IPS DF 6.9 (cell line): ENCODE data around the gene NAV3.

Experiments
- DNase-seq: peaks from one replicate; pipeline ENCODE4 v3.0.0-alpha.2; 2013; ENCODE audit warnings: low read depth, low spot score
- H3K27ac ChIP-seq: one replicate; pipeline ENCODE4 v1.5.1; 2013; ENCODE audit warnings: low read length, control low read depth
- H3K27me3 ChIP-seq: 2 replicates; pipeline ENCODE4 v1.6.1; 2013; ENCODE audit warnings: mild to moderate bottlenecking, low read length; ENCODE audit not compliant: control insufficient read depth, insufficient read depth
- H3K36me3 ChIP-seq: 2 replicates; pipeline ENCODE4 v1.6.1; 2013; ENCODE audit warnings: low read length; ENCODE audit not compliant: control insufficient read depth, insufficient read depth
- H3K4me1 ChIP-seq: 2 replicates; pipeline ENCODE4 v1.6.1; 2013; ENCODE audit warnings: low read length; ENCODE audit not compliant: control insufficient read depth, insufficient read depth
- H3K4me3 ChIP-seq: 2 replicates; pipeline ENCODE4 v1.5.1; 2013; ENCODE audit warnings: mild to moderate bottlenecking, low read length
- H3K9me3 ChIP-seq: 2 replicates; pipeline ENCODE4 v1.6.1; 2013; ENCODE audit warnings: low read length, inconsistent platforms; ENCODE audit not compliant: control insufficient read depth, insufficient read depth
- WGBS: extraction: QIAGEN DNeasy Blood & Tissue Kit; methylation state at CpG from one replicate; pipeline ENCODE4 v1.1.7; 2013; ENCODE audit warnings: mixed read lengths, missing lambda C conversion rate; ENCODE audit not compliant: insufficient read length, insufficient coverage; 5-methylcytosine and 5-hydroxymethylcytosine counted together

NAV3 gene

GRCh38 chr12:77808534-77808933, 22.2 kb upstream of the NAV3 start:
- no CpG with 5 or more reads among the region's 9 CpGs for WGBS
- no peaks in the 10 kb centered on the region for H3K27me3 ChIP-seq
- H3K9me3 ChIP-seq, result no peaks in the 10 kb centered on the region
- DNase-seq, result no peak
- no peaks in the 10 kb centered on the region for H3K4me1 ChIP-seq
- H3K4me3 ChIP-seq, result no peak overlapping the region
- H3K36me3 ChIP-seq, result no peaks in the 10 kb centered on the region
- H3K27ac ChIP-seq, result no peak overlapping the region

- no peak for DNase-seq
- H3K9me3 ChIP-seq, result no peaks in the 10 kb centered on the region
- no peak overlapping the region for H3K27ac ChIP-seq
- no peak overlapping the region for H3K4me3 ChIP-seq
- H3K36me3 ChIP-seq, result no peaks in the 10 kb centered on the region
- H3K4me1 ChIP-seq, result no peaks in the 10 kb centered on the region
- no peaks in the 10 kb centered on the region for H3K27me3 ChIP-seq
- no CpG with 5 or more reads among the region's 2 CpGs for WGBS
Measured at GRCh38 chr12:77813558-77813957, 17.1 kb upstream of the NAV3 start.

DNA sequence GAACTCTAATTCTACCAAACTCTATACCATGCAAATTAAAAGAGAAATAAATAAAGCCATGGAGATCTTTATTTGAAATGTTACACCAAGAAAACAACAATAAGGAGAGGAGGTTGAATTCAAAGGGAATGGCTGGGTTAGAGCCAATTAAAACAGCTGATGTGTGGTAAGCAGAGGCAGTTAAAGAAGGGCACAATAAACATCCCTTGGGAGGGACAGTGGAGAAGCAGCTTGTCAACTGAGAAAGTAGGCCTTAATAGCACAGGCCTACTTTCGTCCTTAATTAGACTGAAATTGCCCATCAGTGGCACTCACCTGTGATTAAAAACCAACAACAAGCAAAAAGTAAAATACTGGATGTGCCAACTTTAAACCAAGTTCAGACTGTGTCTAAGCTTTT, 16.3 kb upstream of the NAV3 start:
- Histone ChIP-seq H3K4me1 (no peaks in the 10 kb centered on the region), H3K36me3 (no peaks in the 10 kb centered on the region), H3K9me3 (no peaks in the 10 kb centered on the region), H3K27ac (no peak overlapping the region), H3K27me3 (no peaks in the 10 kb centered on the region), H3K4me3 (no peak overlapping the region)
- no CpG with 5 or more reads among the region's 1 CpG for WGBS
- DNase-seq, result no peak

DNA sequence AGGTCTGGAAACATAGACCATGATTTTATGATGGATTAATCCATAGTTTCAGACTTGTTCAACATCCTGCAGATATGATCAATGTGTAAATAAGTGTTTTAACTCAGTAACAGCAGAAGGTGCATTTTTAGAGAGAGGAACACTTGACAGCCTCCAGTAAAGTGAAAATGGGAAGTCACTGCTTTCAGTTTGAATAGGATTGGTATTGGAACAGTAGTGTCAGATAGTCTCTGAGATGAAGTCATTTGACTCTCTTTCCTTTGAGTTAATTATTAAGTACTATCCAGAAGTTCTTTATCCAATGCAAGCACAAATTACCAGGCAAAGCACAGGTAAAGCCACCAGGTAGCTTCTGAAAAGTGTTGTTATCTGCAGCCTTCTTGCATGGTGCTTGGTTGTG, 14.5 kb upstream of the NAV3 start:
- Histone ChIP-seq H3K9me3 (no peaks in the 10 kb centered on the region), H3K27ac (no peak overlapping the region), H3K36me3 (no peaks in the 10 kb centered on the region), H3K4me3 (no peak overlapping the region), H3K27me3 (no peaks in the 10 kb centered on the region), H3K4me1 (no peaks in the 10 kb centered on the region)
- no peak for DNase-seq

DNA sequence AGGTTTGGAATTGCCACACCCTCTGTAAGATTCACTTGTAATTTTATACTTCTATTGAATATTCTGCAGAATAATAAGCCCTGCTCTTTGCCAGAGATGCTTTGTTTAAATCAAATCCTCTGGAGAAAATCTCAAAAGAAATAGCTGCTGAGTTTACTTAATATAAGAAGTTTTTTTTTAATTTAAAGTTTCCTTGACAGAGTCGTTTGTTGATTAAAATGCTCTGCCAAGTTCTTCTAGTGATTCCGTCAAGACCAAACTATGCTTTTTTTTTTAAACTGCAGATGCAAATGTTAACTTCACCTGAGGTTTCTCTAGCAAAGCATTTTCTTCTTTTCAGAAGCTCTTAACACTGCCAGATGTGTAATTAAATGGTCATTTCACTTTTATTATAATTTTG, 13.4 kb upstream of the NAV3 start:
- no peaks in the 10 kb centered on the region for H3K9me3 ChIP-seq
- H3K27ac ChIP-seq, result no peak overlapping the region
- DNase-seq, result no peak
- no peaks in the 10 kb centered on the region for H3K27me3 ChIP-seq
- no CpG with 5 or more reads among the region's 2 CpGs for WGBS
- no peaks in the 10 kb centered on the region for H3K4me1 ChIP-seq
- H3K4me3 ChIP-seq, result no peak overlapping the region
- H3K36me3 ChIP-seq, result no peaks in the 10 kb centered on the region

- Histone ChIP-seq H3K27me3 (no peaks in the 10 kb centered on the region), H3K9me3 (no peaks in the 10 kb centered on the region), H3K27ac (no peak overlapping the region), H3K4me1 (no peaks in the 10 kb centered on the region), H3K4me3 (no peak overlapping the region), H3K36me3 (no peaks in the 10 kb centered on the region)
- DNase-seq, result no peak
- no CpG with 5 or more reads among the region's 4 CpGs for WGBS
Measured at GRCh38 chr12:77818351-77818750, 12.3 kb upstream of the NAV3 start.

GRCh38 chr12:77821699-77822203, 8.9 kb upstream of the NAV3 start:
- H3K4me3 ChIP-seq, result no peak overlapping the region
- H3K36me3 ChIP-seq, result no peaks in the 10 kb centered on the region
- WGBS, result no CpG with 5 or more reads among the region's 2 CpGs
- H3K4me1 ChIP-seq, result no peaks in the 10 kb centered on the region
- H3K27ac ChIP-seq, result no peak overlapping the region
- DNase-seq, result no peak
- no peaks in the 10 kb centered on the region for H3K9me3 ChIP-seq
- no peaks in the 10 kb centered on the region for H3K27me3 ChIP-seq

DNA sequence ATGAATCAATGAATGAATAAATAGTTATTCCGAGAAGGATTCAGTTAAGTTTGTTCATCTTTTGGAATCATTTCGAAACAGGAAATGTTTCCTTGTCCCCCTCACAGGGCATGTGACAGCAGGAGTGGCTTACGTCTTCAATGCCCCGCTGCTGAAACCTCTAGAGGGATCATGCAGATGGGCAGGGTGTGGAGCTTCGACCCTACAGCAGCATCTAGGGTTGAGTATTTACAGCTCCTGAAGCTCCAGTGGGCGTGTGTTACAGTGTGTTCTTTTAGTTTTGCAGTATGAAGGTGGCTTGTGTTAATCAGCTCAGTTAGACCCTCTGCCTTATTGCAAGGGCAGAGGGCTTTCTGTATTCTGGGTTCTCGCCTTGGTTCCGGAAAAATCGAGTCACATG, 2.6 kb downstream of the NAV3 start:
- H3K27me3 ChIP-seq, result no peaks in the 10 kb centered on the region
- no peak for DNase-seq
- WGBS, result no CpG with 5 or more reads among the region's 9 CpGs
- no peak overlapping the region for H3K27ac ChIP-seq
- H3K4me3 ChIP-seq, result no peak overlapping the region
- H3K4me1 ChIP-seq, result no peaks in the 10 kb centered on the region
- no peaks in the 10 kb centered on the region for H3K9me3 ChIP-seq
- no peaks in the 10 kb centered on the region for H3K36me3 ChIP-seq

DNA sequence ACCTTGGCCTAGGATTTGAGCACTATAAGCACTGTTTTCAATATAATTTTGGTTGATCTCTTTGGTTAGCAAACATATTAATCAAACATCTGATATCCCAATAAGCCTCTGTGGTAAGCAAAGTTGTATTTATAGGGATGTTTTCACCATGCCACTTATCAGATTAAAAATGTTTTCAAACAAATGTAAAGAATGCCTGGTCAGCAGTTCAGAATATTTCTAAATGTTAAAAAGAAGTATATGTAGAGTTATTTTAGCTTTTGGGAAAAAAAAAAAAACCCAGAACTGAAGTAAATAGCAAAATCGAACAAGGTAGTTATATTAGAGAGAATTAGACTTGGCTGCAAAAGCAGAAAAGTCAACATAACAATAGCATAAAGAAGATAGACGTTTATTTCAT, 3.9 kb downstream of the NAV3 start:
- H3K27ac ChIP-seq, result no peak overlapping the region
- no peak for DNase-seq
- H3K27me3 ChIP-seq, result no peaks in the 10 kb centered on the region
- no peaks in the 10 kb centered on the region for H3K36me3 ChIP-seq
- H3K9me3 ChIP-seq, result no peaks in the 10 kb centered on the region
- no peaks in the 10 kb centered on the region for H3K4me1 ChIP-seq
- H3K4me3 ChIP-seq, result no peak overlapping the region
- no CpG with 5 or more reads among the region's 2 CpGs for WGBS

DNA sequence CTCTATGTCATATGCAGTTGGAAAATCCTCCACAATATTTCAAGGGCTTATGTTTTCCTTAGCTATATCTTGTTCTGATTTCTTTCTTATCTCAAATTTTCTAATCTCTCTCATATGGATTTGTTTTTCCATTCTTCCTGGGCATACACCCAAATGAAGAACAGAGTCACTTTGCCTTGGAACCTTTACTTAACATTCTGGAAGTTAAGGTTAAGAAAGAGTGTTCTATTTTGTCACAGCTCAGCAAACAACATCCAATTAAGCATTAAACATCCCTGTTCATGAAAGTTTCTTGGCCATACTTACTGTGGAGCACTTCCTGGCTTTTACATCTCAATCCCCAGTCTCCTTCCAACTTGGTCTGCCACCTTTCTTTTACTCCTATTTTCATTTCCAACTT, 5.3 kb downstream of the NAV3 start:
- Histone ChIP-seq H3K9me3 (no peaks in the 10 kb centered on the region), H3K4me3 (no peak overlapping the region), H3K27me3 (no peaks in the 10 kb centered on the region), H3K36me3 (no peaks in the 10 kb centered on the region), H3K27ac (no peak overlapping the region), H3K4me1 (no peaks in the 10 kb centered on the region)
- DNase-seq, result no peak

GRCh38 chr12:77837876-77838291, 7.2 kb downstream of the NAV3 start:
- no CpG with 5 or more reads among the region's 3 CpGs for WGBS
- Histone ChIP-seq H3K27me3 (no peaks in the 10 kb centered on the region), H3K4me3 (no peak overlapping the region), H3K4me1 (no peaks in the 10 kb centered on the region), H3K27ac (no peak overlapping the region), H3K9me3 (no peaks in the 10 kb centered on the region), H3K36me3 (no peaks in the 10 kb centered on the region)
- no peak for DNase-seq
